Fibroblast of skin of left biceps (primary cell): ENCODE results near the gene UBB.
A peak's percentile ranks its signal among the peaks of the same experiment; 100 is the strongest.

Experiments
- DNase-seq, 2 experiments: peaks; one replicate each; pipeline ENCODE4 v3.0.0-alpha.2; 2013; ENCODE audit warnings: low read depth in 2 of 2

The UBB gene

GRCh38 chr17:16417896-16418684 is 37.2 kb downstream of the UBB start:
- no peak for DNase-seq

GRCh38 chr17:16418685-16419068 is 37.8 kb downstream of the UBB start:
- no peak for DNase-seq

- DNase-seq, result peak; percentile 44 to 53
Observed at GRCh38 chr17:16419074-16419928, 38.4 kb downstream of the UBB start.

GRCh38 chr17:16419929-16420271 is 39.0 kb downstream of the UBB start:
- no peak for DNase-seq

- no peak for DNase-seq
Observed at GRCh38 chr17:16422416-16422815, 41.5 kb downstream of the UBB start.

- DNase-seq, result no peak
Observed at GRCh38 chr17:16423226-16423872, 42.5 kb downstream of the UBB start.

- DNase-seq, result no peak
Observed at GRCh38 chr17:16425202-16425601, 44.3 kb downstream of the UBB start.

- no peak for DNase-seq
Observed at GRCh38 chr17:16425698-16426659, 45.1 kb downstream of the UBB start.

- DNase-seq, result no peak
Observed at GRCh38 chr17:16427020-16427419, 46.1 kb downstream of the UBB start.

- no peak for DNase-seq
Observed at GRCh38 chr17:16428098-16428882, 47.4 kb downstream of the UBB start.

- DNase-seq, result no peak
Observed at GRCh38 chr17:16429083-16429482, 48.2 kb downstream of the UBB start.

GRCh38 chr17:16430650-16431049 is 49.8 kb downstream of the UBB start:
- DNase-seq, result no peak

GRCh38 chr17:16432017-16432416 is 51.1 kb downstream of the UBB start:
- DNase-seq, result no peak
